DMS153 (cell line): ENCODE data around the gene SEC14L3.

Experiments used
- DNase-seq: peaks from one replicate; lab custom pipeline; 2025; lab: John Stamatoyannopoulos, UW

The SEC14L3 gene

DNA sequence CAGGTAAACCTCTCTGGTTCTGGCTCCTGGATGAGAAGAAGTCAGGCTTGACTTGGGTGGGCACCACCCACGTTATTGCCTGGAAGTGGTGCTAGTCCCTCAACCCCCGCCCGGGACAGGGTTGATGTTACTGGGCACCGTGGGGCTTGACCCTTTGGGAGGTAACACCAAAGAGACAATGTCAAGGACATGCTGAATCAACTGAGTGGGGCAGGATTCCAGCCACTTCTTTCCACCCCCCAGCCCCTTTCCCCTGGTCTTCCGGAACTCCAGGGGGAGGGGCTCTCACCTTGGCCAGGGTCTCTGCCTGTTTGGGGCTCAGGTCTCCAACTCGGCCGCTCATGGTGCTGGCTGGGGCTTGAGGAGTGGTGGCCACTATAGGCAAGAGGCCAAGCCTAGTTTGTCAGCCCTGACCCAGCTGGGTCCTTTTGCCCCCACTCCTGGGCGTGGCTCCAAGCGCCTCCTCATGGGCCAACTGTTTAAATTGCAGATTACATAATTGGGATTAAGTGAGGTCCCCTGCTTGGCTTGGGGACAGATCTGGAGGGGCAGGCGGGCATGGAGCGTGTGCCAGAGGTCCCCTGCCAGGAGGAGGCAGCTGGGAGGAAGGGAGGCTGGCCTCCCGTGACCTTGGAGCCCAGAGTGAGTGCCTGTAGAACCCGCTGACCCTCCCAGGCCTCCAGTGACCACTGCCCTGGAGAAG is at the start of gene SEC14L3:
TSS of gene SEC14L3 (minus strand) at position 402 of the 703 bp plus-strand sequence. CDS start at position 343, 59 bp downstream.
- no peak for DNase-seq

DNA sequence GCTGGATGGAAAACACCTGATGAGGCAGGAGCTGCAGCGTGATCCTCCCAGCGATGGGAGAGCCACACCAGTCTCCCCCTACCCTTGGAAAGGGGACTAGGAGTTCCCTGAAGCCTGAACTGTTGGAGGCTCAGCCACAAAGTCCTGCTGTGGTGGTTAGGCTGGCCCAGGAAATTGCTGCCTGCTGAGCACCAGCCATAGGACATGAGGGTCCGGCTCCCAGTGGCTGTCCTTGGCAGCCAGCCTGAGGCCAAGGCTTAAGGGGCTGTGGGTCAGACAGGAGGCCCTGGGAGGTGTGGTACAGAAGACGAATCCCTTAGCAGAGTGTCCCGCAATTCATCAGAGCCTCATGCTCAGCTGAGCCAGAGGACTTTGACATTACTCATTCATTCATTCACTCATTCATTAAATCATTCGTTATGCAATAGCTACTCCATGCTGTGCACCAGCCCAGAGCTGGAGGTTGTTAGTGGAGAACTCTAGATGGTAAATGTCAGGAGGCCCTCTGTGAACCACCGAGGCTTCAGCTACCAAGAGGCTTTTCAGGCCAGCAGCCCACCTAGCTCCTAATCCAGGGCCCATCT is 48.1 kb upstream of the SEC14L3 start:
- no peak for DNase-seq

DNA sequence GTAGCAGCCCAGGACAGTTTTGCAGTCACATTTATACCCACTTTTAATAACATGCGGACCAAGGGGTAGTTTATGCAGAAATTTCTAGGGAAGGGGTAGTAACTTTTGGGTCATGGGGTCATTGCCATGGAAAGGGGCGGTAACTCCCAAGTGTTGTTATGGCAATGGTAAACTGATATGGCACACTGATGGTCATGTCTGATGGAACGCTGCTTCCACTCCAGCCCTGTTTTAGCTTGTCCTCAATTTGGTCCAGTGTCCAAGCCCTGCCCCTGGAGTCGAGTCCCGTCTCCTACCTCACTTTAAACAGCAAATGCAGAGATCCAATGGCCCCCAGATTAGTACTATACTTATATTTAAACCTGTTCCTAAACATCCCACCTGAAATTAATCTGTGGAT is 44.9 kb upstream of the SEC14L3 start:
- DNase-seq, result no peak

DNA sequence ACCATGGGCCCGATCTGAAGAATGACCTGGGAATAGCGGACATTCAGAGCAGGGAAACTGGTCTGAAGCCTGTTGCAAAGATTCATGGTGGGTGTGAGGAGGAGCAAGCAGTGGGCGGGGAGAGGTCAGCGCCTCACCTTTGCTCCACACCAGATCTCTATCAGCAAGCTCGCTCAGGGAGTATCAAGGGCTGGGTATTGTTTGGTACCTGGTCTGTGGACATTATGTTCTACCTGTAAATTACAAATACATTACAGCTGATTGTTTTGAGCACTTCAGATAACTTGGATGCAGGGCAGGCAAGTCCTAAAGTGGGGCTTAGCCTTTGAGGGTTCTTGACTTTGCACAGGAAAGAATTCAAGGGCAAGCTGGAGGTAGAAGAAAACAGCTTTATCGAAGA is 44.5 kb upstream of the SEC14L3 start:
- no peak for DNase-seq

DNA sequence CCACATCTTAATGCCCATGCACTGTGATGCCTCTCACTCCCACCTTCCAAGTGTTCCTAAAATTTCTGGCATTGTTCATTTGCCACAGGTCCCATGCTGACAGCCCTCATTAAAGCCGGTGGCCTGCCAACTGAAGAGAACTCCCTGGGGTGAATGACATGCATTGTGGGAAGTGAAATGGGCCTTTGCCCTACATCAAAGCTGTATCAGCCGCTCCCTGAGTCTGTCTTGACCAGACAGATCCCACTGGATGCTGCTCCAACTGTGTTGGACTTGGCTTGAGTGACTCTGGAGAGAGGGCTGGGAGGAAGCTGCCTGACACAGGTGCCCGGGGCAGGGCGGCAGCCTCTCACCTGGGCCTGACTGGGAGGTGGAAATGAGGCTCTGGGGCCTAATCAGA is 42.4 kb upstream of the SEC14L3 start:
- DNase-seq, result no peak

DNA sequence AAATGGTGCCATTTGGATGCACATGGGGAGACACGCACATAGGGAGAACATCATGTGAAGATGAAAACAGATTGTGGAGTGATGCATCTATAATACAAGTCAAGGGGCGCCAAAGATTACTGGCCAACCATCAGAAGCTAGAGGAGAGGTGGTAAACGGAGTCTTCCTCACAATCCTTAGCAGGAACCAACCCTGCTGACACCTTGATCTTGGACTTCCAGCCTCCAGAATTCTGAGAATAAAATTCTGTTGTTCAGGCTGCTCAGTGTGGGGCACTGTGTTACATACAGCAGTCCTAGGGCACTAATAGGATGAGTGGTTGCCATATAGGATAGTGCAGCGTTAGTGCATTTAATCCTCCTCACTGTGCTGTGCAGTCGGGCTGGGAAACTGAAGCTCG is 41.6 kb upstream of the SEC14L3 start:
- DNase-seq, result no peak

DNA sequence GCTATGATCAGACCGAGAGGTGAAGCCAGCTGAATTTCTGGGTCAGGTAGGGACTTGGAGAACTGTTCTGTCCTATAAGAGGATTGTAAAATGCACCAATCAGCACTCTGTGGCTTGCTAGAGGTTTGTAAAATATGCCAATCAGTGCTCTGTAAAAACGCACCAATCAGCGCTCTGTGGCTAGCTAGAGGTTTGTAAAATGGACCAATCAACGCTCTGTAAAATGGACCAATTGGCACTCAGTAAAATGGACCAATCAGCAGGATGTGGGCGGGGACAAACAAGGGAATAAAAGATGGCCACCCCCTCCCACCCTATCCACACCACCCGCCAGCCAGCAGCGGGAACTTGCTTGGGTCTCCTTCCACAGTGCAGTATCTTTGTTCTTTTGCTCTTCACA is 40.1 kb upstream of the SEC14L3 start:
- DNase-seq, result no peak

DNA sequence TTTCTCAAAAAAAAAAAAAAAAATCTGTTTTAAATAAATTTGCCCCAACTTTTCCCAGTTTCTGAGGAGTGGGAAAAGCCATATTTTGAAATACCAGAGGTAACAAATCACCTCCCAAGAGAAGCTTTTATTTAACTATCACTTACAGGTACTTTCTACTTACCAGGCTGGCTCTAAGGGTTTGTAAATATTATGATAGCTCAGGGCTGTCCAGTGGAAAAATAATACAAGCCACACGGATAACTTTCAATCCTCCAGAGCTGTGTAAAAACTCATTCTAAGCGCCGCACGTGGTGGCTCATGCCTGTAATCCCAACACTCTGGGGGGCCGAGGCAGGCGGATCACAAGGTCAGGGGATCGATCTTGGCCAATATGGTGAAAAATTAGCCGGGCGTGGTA is 39.3 kb upstream of the SEC14L3 start:
- no peak for DNase-seq

DNA sequence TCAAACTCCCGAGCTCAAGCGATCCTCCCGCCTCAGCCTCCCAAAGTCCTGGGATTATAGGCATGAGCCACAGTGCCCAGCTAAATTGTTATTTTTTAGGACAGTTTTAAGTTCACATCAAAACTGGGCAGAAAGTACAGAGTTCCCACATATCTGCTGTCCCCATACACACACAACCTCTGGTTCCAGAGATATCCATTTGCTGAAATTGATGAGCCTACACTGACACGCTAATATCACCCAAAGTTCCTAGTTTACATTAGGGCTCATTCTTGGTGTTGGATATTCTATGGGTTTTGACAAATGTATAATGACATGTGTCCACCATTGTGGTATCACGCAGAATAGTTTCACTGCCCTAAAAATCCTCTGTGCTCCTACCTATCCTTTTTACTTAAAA is 36.4 kb upstream of the SEC14L3 start:
- DNase-seq, result no peak

DNA sequence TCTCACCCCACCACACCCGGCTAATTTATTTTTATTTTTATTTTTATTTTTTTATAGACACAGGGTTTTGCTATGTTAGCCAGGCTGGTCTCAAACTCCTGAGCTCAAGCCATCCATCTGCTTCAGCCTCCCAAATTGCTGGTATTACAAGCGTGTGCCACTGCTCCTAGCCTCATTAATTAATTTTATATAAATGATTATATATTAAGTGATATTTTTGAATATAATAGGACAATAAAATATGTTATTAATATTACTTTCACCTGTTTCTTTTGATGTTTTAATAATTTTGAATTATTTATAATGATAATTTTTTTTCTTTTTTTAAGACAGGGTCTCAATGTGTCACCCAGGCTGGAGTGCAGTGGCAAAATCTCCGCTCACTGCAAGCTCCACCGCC is 35.9 kb upstream of the SEC14L3 start:
- DNase-seq, result no peak

DNA sequence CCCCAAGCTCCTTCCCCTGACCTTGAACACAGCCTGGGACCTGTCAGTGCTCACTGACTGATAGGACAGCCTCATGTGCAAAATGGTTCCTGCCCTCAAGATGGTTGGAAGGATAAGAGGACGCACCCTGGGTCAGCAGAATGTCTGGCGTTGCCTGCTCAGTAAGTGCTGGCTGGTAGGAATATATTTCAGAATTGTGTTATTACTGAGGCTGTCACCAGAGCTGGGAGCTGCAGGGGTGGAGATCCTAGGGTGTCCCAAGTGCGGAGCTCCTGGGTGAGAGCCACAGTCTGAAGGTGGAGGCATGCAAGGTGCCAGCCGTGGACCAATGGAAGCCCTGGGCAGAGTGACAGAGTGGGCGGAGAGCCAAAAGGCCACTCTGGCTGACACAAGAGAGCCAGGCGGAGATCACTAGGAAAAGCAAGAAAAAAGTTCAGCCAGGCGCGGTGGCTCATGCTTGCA is 34.7 kb upstream of the SEC14L3 start:
- DNase-seq, result no peak

DNA sequence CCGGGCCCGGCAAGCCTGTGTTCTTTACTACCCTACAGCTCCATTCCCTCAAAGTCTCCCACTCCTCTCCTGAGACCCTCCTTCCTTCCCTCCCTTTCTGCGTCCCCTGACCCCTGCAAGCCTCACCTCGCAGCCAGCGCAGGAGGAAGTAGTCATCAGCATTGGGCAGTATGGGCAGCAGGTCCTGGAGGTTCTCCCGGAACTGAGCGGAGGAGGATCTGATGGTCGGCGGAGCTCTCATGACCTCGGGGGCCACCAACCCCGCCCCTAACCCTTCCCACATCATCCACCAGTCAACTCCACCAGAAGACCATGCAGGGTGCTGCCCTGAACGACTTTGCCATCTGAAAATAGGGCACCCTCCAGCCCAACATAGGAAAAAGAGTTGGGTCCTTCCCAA is 31.7 kb upstream of the SEC14L3 start:
- DNase-seq, result no peak

DNA sequence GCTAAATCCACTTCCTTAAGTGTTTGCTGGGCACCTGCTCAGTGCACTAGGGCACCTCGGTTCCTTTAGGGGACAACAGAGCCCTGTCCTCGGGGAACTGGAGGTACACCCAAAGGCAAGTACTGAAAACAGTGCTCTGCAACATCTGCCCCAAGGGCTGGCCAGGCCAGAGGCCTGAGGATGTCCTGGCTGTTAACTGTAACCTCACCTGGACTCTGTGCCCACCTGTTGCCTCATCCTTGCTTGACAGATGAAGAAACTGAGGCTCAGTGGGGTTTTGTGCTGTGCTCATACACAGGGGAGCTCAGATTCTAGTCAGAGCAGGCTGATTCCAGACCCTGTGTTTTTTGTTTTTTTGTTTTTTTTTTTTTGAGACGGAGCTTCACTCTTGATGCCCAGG is 31.1 kb upstream of the SEC14L3 start:
- no peak for DNase-seq

DNA sequence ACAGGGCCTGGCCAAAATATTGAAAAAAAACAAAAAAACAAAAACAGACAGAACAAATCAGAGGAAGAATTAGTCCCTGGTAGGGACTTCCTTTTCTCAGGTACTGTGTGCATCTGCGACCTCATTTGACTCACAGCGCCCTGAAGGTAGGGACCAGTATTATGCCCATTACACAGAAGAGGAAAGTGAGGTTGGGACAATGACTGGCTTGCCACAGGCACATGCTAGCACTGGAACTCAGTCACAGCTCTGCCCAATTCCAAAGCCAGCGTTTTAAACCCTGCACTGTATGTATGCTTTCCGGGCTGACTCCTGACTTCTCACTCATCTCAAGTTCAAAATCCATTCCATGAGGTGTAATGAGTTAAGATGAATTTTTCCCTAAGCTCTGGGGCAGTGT is 30.3 kb upstream of the SEC14L3 start:
- DNase-seq, result no peak

DNA sequence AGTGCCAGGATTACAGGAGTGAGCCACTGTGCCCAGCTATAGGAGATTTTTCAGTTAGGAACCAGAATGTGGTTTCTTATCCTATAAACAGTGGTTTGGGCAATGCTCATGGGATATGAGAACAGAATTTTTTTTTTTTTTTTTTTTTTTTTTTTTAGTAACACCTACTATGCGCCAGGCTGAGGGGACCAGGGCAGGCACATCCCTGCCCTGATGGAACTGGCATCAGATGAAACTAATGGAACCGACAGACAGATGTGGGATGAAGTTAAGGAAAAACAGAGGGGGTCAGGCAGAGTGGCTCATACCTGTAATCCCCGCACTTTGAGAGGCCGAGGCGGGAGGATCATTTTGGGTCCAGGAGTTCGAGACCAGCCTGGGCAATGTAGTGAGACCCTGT is 28.8 kb upstream of the SEC14L3 start:
- no peak for DNase-seq

DNA sequence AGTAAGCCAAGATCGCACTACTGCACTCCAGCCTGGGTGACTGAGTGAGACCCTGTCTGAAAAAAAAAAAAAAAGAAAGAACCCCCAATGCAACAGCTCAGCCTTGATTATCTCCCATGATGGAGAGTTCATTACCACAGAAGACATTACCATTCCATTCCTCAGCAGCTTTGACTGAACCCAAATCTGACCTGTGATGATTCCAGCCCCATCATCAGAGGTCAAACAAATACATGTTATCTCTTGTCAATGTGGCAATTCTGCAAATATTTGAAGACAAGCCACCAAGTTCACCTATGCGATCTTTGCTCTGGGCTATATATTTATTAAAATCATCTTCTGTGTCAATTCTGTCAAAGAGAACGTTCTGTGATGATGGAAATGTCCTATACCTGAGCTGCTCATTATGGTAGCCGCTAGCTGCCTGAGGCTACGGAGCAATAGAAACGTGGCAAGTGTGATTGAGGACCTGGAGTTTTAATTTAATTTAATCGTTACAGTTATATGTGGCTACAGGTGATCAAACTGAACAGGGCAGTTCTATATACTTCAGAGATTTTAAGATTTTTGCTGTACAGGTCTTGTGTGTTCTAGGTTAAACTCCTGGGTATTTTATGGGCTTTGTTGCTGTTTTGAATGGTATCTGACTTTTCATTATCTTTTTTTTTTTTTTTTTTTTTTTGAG is 25.8 kb upstream of the SEC14L3 start:
- no peak for DNase-seq

DNA sequence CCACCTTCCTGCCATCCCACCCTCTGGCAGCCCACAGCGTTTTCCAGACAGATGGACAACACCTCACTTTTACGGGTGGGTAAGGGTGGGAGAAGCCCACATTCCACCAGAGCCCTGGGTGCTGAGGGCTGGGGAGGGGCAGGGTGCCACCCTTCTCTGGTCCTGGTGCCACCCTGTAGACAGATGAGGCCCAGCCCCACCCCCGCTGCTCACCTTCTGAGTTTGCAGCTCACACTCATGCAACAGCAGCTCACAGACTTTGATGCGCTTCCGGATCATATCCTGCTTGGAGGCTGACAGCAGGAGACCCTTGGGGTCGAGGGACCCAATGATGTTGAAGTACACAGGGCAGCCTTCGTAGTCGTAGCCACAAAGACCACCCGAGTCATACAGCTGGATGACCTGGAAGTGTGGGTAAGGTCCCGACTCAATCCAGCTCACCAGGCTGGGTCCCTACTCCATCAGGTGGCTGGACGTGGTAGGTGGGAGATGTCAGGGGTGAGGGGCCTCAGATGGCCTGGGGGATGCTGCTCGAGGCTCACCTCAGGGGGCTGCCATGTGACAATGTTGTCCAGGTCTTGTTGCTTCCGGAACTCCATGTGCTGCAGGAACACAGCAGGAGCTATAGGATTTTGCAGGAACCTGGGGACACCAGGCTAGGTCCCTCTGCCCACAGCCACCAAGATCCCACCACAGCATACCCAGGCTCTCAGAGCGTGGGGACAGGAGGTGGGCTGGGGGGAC is 23.4 kb upstream of the SEC14L3 start:
- DNase-seq, result no peak

DNA sequence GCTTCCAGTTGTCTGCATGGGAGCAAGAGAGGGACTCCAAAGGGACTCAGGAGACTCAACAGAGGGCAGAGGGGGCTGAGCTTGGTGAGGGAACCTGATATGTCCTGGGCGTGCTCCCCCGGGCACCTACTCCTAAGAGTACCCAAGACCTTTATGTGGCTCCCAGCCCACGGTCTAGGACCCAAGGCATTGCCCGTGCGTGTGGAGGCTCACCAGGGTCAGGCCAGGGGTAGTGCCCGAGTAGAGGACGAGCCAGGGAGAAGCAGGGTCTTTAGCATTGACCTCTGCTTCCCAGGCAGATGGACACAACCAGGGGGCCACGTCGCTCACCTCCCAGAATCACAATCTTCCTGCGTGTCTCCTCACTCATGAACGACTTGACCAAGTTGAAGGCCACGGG is 20.3 kb upstream of the SEC14L3 start:
- DNase-seq, result no peak

DNA sequence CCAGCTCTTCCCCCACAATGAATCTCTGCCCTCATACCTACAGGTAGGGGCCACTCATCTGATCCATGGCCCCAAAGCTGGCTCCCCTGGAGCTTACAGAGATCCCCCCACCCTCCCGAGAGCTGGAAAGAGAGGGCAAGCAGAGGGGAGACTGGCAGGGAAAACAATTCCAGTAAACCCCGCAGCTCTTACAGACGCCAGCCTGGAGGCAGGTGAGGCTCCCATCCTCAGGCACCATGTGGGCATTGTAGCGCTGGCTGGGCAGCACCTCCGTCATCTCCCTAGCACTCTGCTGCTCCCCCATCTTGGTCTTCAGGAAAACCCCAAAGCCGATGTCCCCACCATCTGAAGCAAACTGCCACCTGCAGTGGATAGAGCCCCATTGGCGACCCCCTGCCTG is 19.6 kb upstream of the SEC14L3 start:
- no peak for DNase-seq

DNA sequence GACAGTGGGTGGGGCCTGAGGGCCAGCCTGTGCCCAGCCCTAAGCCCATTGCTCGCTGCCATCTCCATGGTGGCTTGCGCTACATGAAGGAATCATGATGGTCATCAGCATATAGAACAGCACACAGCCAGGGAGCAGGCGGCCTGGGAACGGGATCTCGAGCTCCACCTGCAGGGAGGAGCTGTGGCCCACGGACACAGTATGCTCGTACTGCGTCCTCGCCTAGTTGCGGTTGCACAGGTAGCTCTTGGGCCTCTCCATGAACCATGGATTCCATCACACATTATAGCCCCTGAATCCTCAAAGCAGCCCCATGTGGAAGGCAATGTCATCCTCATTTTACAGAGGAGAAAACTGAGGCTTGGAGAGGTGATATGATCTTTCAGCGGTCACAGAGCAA is 18.6 kb upstream of the SEC14L3 start:
- no peak for DNase-seq

DNA sequence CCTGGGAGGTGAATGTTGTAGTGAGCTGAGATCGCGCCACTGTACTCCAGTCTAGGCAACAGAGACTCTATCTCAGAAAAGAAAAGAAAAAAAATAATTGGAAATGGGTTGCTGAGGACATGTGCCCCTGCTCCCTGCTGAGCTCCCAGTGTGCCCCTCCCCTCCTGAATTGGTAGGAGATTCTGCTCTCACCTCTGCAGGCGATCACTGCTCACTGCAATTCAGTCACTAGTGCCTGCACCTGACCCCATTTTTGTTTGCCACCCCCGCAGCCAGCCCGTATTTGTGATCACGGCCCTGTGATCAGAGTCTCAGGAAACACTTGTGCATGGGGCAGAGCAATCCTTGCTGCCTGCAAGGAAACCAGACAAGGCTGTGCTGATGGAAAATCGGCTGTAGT is 16.3 kb upstream of the SEC14L3 start:
- no peak for DNase-seq

DNA sequence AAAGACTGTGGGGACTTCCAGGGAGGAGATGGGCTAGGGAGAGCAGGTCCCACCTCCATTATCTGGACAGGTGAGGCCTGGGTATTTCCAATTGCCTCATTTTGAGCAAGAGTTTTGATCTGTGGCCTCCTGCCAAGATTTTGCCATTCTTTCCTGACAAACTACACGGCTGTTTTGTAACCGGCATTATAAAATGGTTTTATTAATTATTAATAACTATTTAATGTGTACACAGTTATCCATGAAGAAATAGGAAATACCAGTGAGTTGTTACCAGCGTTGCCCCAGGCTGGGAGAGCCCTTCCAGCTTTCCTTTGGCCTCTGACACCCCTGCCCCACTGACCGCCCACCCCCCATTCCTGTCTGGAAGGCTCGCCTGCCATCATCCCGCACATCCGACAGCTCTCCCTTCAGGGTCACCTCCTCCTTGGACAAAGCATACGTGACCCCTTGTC is 14.9 kb upstream of the SEC14L3 start:
- no peak for DNase-seq

DNA sequence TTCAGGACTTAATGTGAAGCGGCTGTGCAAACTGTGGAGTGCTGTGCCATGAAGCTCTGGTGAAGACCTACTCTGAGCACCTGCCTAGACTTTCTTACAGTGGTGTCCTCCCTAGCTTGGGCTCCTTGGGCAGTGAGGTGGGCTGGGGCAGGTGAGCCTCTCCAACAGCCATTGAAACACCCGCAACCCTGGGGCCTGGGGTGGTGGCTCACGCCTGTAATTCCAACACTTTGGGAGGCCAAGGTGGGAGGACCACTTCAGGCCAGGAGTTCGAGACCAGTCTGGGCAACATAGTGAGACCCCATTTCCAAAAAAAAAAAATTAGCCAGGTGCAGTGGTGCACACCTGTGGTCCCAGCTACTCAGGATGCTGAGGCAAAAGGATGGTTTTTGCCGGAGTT is 14.3 kb upstream of the SEC14L3 start:
- no peak for DNase-seq
